ENCODE data around the gene SPINT2.
"Not testable (repeated sequence)": the region's sequence is repeated elsewhere in the genome, so short reads cannot be mapped to it uniquely, and the experiment has no call there.

The SPINT2 gene

GRCh38 chr19:38223119-38223523 lies 41.3 kb upstream of the SPINT2 start:
- H3K4me3 ChIP-seq (ENCODE audit: control insufficient read depth, low read depth, low read length) = peak overlapping the region; percentile 58
- no peak for DNase-seq (ENCODE audit: low read depth)
- no peak for TF ChIP-seq CTCF (conservative IDR thresholded peaks at IDR 0.05; ENCODE audit: control insufficient read depth, insufficient read depth, low read depth, low read length)

GRCh38 chr19:38223617-38224013 lies 40.8 kb upstream of the SPINT2 start:
- peak overlapping the region; percentile 58 for H3K4me3 ChIP-seq (ENCODE audit: control insufficient read depth, low read depth, low read length)
- TF ChIP-seq CTCF (conservative IDR thresholded peaks at IDR 0.05; ENCODE audit: control insufficient read depth, insufficient read depth, low read depth, low read length) = no peak
- DNase-seq (ENCODE audit: low read depth) = no peak

GRCh38 chr19:38224014-38224862 lies 40.1 kb upstream of the SPINT2 start, which contains the start of gene DPF1:
Gene DPF1 (minus strand): TSS chr19:38224222. CDS start chr19:38224142, 80 bp downstream.
- TF ChIP-seq CTCF (conservative IDR thresholded peaks at IDR 0.05; ENCODE audit: control insufficient read depth, insufficient read depth, low read depth, low read length) = no peak
- peak within 1 kb of the TSS; percentile 58 for H3K4me3 ChIP-seq (ENCODE audit: control insufficient read depth, low read depth, low read length)
- DNase-seq (ENCODE audit: low read depth) = peak; percentile 55

- not testable (repeated sequence) for DNase-seq (ENCODE audit: low read depth); H3K4me3 ChIP-seq (ENCODE audit: control insufficient read depth, low read depth, low read length)
These were observed 39.5 kb upstream of the SPINT2 start for GRCh38 chr19:38224863-38225218.

GRCh38 chr19:38227287-38228004 lies 36.9 kb upstream of the SPINT2 start:
- DNase-seq (ENCODE audit: low read depth) = no peak
- no peak overlapping the region for H3K4me3 ChIP-seq (ENCODE audit: control insufficient read depth, low read depth, low read length)
- no peak for TF ChIP-seq CTCF (conservative IDR thresholded peaks at IDR 0.05; ENCODE audit: control insufficient read depth, insufficient read depth, low read depth, low read length)

- TF ChIP-seq CTCF (conservative IDR thresholded peaks at IDR 0.05; ENCODE audit: control insufficient read depth, insufficient read depth, low read depth, low read length) = no peak
- DNase-seq (ENCODE audit: low read depth) = no peak
- H3K4me3 ChIP-seq (ENCODE audit: control insufficient read depth, low read depth, low read length) = no peak overlapping the region
These were observed 36.4 kb upstream of the SPINT2 start for GRCh38 chr19:38228005-38228377.
